Endothelial cell of umbilical vein (primary cell): ENCODE data around the gene DGKI.

Source experiments
- EZH2 ChIP-seq: IDR thresholded peaks from 2 replicates; pipeline ENCODE4 v1.6.1; 2012; ENCODE audit warnings: borderline replicate concordance, low read depth, mild to moderate bottlenecking, moderate library complexity, low read length, inconsistent platforms; ENCODE audit not compliant: severe bottlenecking
- JUN ChIP-seq: IDR thresholded peaks from 2 replicates; pipeline ENCODE4 v1.6.1; 2011; ENCODE audit warnings: borderline replicate concordance, low read depth; ENCODE audit not compliant: insufficient read length, insufficient read depth
- POLR2A ChIP-seq: IDR thresholded peaks from 2 replicates; pipeline ENCODE4 v1.6.1; 2012; ENCODE audit warnings: low read depth, mild to moderate bottlenecking, control low read depth, low read length
- POLR2AphosphoS5 ChIP-seq: IDR thresholded peaks from 2 replicates; pipeline ENCODE4 v1.6.1; 2012; ENCODE audit warnings: low read depth, mild to moderate bottlenecking, control low read depth, low read length, moderate library complexity; ENCODE audit not compliant: insufficient read depth
- TF ChIP-seq, protein P1 (sequence below), 2 donors: IDR thresholded peaks; 1 replicate in 1 of 2; 2 replicates in 1 of 2; pipeline ENCODE4 v1.5.1; 2011; ENCODE audit warnings: low read length in 2 of 2, mild to moderate bottlenecking in 2 of 2, moderate library complexity in 2 of 2, control low read depth in 1 of 2, inconsistent platforms in 1 of 2, low read depth in 1 of 2; ENCODE audit not compliant: insufficient read depth in 1 of 2; ENCODE audit errors: extremely low read depth in 1 of 2
- TF ChIP-seq, protein P2 (sequence below): IDR thresholded peaks from 2 replicates; pipeline ENCODE4 v1.6.1; 2011; ENCODE audit not compliant: insufficient read depth, insufficient read length

DNA sequence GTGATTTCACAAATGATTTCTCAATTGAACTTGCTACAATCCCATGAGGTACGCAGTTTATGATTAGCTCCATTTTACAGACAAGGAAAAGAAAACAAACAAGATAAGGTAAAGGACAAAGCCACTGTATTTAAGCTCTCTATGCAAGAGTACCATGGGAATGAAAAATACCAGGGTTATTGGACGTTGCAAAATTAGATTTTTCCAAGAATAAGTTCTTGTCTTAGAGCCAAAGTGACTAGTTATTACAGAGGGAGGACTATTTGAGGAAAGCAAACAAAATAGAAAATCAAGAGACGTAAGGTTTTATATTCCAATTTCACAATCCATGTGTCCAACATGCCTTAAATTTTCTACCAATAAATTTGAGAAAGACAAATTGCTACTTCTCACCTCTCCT lies 405.3 kb downstream of the DGKI start:
- TF ChIP-seq, protein P1, sequence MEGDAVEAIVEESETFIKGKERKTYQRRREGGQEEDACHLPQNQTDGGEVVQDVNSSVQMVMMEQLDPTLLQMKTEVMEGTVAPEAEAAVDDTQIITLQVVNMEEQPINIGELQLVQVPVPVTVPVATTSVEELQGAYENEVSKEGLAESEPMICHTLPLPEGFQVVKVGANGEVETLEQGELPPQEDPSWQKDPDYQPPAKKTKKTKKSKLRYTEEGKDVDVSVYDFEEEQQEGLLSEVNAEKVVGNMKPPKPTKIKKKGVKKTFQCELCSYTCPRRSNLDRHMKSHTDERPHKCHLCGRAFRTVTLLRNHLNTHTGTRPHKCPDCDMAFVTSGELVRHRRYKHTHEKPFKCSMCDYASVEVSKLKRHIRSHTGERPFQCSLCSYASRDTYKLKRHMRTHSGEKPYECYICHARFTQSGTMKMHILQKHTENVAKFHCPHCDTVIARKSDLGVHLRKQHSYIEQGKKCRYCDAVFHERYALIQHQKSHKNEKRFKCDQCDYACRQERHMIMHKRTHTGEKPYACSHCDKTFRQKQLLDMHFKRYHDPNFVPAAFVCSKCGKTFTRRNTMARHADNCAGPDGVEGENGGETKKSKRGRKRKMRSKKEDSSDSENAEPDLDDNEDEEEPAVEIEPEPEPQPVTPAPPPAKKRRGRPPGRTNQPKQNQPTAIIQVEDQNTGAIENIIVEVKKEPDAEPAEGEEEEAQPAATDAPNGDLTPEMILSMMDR (IDR thresholded peaks at IDR 0.05; ENCODE audit: extremely low read depth in 1 of 2, insufficient read depth in 1 of 2, low read depth in 1 of 2, low read length in 2 of 2) = no peak
- TF ChIP-seq POLR2AphosphoS5 (no peak), POLR2A (no peak), JUN (no peak), EZH2 (no peak)
- TF ChIP-seq, protein P2, sequence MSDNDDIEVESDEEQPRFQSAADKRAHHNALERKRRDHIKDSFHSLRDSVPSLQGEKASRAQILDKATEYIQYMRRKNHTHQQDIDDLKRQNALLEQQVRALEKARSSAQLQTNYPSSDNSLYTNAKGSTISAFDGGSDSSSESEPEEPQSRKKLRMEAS = no peak
